GM12892 (cell line): ENCODE data around the gene RITA1.
A peak's percentile ranks its signal among the peaks of the same experiment; 100 is the strongest.

Source experiments
- DNase-seq: peaks from one replicate; pipeline ENCODE4 v3.0.0; 2011; ENCODE audit not compliant: insufficient read length
- FAIRE-seq: peaks from 2 replicates; lab custom pipeline; 2011; peaks lifted over from hg19 to GRCh38; lab: Jason Lieb, UNC
- POLR2A ChIP-seq: IDR thresholded peaks from 2 replicates; pipeline ENCODE4 v1.6.1; 2011; ENCODE audit warnings: low read depth, low read length, control low read depth
- POLR2AphosphoS5 ChIP-seq: IDR thresholded peaks from 2 replicates; pipeline ENCODE4 v1.6.1; 2011; ENCODE audit warnings: low read depth, low read length, control low read depth
- TAF1 ChIP-seq: IDR thresholded peaks from 2 replicates; pipeline ENCODE4 v1.6.1; 2011; ENCODE audit warnings: low read depth, mild to moderate bottlenecking, control low read depth, low read length, borderline replicate concordance

The RITA1 gene

GRCh38 chr12:113144806-113145205, 40.7 kb upstream of the RITA1 start:
- no peak for TF ChIP-seq POLR2AphosphoS5
- TF ChIP-seq TAF1 = no peak
- TF ChIP-seq POLR2A = no peak
- no peak for DNase-seq
- FAIRE-seq = no peak

GRCh38 chr12:113145720-113146551, 39.6 kb upstream of the RITA1 start:
- TF ChIP-seq POLR2A = no peak
- TF ChIP-seq TAF1 = no peak
- TF ChIP-seq POLR2AphosphoS5 = no peak
- no peak for DNase-seq
- no peak for FAIRE-seq

- no peak for TF ChIP-seq POLR2A
- no peak for TF ChIP-seq POLR2AphosphoS5
- TF ChIP-seq TAF1 = no peak
- no peak for DNase-seq
- FAIRE-seq = no peak
Measured at GRCh38 chr12:113146999-113147398, 38.5 kb upstream of the RITA1 start.

- TF ChIP-seq POLR2AphosphoS5 (no peak), TAF1 (no peak), POLR2A (no peak)
- FAIRE-seq (no peak), DNase-seq (no peak)
Measured at GRCh38 chr12:113149361-113150150, 36.0 kb upstream of the RITA1 start, which contains the start of gene CFAP73. Gene CFAP73, plus strand, starts transcription at chr12:113149724. Its CDS starts 134 bp downstream, at chr12:113149858.

GRCh38 chr12:113151655-113152054, 33.9 kb upstream of the RITA1 start:
- no peak for TF ChIP-seq POLR2A
- no peak for TF ChIP-seq POLR2AphosphoS5
- no peak for TF ChIP-seq TAF1
- no peak for DNase-seq
- no peak for FAIRE-seq

DNA sequence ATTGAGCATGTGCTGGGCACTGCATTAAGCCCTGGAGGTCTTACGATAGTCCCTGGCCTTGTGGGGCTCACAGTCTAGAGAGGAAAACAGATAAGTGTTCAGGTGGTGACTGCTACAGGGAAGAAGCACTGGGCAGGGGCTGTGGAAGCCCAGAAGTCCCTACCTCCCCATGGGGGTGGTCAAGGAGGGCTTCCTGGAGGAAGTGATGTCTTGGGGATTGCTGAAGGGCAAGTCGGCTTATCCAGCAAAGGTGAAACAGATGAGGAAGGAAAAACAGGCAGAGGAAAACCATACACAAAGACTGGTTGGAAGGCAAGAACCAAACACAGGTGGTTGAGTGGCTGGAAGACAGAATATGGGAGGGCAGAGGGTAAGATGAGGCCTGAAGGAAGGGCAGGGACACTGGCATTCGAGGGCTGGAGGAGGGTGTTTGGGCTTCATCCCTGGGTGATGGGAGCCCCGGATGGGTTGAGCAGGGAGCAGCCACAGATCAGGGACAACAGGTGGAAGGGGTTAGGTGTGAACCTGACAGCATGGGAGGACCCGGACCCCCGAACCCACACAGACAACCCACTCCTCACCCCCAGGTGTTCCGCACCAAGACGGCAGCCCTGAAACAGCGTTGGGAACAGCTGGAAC, 33.2 kb upstream of the RITA1 start:
- DNase-seq (no peak), FAIRE-seq (no peak)
- TF ChIP-seq TAF1 = no peak
- no peak for TF ChIP-seq POLR2A
- TF ChIP-seq POLR2AphosphoS5 = no peak

GRCh38 chr12:113152835-113153814, 32.4 kb upstream of the RITA1 start:
- DNase-seq (peak; percentile 83), FAIRE-seq (peak; percentile 71)
- TF ChIP-seq POLR2AphosphoS5 = no peak
- no peak for TF ChIP-seq TAF1
- TF ChIP-seq POLR2A = no peak

GRCh38 chr12:113154351-113154973, 31.1 kb upstream of the RITA1 start:
- FAIRE-seq = no peak

DNA sequence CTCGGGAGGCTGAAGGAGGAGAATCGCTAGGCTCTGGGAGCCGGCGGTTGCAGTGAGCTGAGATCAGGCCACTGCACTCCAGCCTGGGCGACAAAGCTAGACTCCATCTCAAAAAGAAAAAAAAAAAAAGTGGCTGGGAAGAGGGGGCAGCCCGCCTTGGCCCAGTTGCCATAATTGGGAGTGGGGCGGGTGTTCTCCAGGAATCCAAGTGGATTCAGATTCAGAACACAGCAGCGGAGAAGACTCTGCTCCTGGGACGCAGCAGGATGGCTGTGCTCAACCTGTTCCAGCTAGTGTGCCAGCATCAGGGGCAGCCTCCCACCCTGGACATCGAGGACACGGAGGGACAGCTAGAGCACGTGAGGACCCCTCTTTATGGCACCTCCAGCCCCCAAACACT, 30.5 kb upstream of the RITA1 start:
- DNase-seq (no peak), FAIRE-seq (no peak)
- TF ChIP-seq POLR2A (no peak), TAF1 (no peak), POLR2AphosphoS5 (no peak)

More at GRCh38 chr12:113154351-113154973, 31.1 kb upstream of the RITA1 start:
- TF ChIP-seq TAF1 = no peak
- TF ChIP-seq POLR2A = no peak
- TF ChIP-seq POLR2AphosphoS5 = no peak
- DNase-seq = no peak

DNA sequence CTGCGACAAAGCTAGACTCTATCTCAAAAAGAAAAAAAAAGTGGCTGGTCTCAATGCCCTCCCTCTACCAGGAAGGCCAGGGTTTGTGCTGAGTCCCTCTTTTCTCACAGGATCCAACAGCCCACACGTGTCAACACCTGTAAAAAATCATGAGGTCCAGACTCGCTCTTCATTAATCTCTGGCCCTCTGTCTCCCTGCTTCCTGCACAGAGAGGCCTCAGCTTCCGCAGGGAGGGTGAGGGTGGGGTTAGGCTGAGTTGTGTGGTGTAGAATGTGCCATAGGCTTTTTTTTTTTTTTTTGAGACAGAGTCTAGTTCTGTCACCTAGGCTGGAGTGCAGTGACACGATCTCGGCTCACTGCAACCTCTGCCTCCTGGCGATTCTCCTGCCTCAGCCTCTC, 29.9 kb upstream of the RITA1 start:
- TF ChIP-seq POLR2AphosphoS5 (no peak), TAF1 (no peak), POLR2A (no peak)
- FAIRE-seq = no peak

DNA sequence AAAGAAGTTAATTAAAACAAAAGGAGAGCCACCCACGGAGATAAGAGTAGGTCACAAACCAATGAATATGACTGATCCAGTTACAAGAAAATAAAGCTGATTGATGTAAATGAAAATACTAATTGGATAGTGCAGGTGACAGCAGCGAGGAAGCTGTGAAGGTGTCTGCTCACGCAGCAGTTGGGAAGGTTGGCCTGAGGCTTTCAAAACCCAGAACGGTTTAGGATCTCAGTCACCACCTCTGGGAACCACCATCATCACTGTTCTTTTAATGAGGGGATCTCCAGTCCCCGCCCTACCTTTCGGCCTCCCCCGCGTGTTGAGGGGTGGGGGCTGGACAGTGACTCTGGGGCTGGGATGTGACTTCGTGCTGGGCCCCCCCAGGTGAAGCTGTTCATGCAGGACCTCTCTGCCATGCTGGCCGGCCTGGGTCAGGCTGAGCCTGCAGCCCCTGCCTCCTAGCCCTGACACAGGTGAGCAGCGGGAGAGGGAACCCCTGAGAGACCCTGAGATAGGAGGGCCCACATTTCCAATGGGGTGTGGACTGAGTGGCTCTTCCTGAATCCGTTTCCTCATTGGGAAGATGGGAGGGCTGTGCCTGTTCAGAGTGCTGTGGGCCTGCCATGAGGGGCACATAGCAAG, 28.2 kb upstream of the RITA1 start:
- peak; percentile 53; the same call in 1 of the 2 replicates for TF ChIP-seq POLR2AphosphoS5
- TF ChIP-seq POLR2A = no peak
- no peak for TF ChIP-seq TAF1
- no peak for FAIRE-seq
- no peak for DNase-seq

More for the DNA sequence above, 29.9 kb upstream of the RITA1 start:
- DNase-seq = no peak
